ENCODE data around the gene RFTN1.

Gene RFTN1

GRCh38 chr3:16375891-16376290, 137.6 kb downstream of the RFTN1 start:
- no peak for DNase-seq

- no peak for DNase-seq
These were observed 138.6 kb downstream of the RFTN1 start for GRCh38 chr3:16374935-16375245.

GRCh38 chr3:16374047-16374934, 139.2 kb downstream of the RFTN1 start:
- DNase-seq, result peak in 2 of 5 experiments; percentile 14 to 29

DNA sequence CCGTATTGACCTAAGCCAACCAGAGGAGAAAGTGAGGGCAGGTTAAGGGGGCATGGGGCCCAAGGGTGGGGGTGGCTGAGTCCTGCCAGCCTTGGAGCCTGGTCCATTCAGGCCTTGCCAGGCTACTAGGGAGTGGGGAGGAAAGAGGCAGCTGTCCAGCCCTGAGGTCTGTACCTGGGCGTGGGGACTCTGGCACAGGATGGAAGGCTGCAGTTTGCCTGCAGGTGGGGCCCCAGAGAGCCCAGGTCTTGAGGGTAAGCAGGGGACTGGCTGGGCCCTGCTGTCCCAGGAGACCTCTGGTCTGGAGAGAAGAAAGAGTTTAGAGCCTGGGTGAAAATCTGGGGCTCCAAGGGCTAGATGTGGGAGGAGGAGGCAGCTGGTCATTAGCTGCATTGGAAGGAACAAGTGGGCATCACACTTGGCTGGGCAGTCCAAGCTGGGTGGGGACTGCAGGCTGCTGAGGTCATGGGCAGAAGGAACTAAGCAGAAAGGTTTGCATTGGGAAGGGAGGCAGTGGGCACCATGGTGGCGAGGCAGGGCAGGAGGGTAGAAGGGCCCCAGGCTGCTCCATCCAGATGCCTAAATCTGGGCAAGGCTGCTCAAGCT, 140.1 kb downstream of the RFTN1 start:
- DNase-seq, result no peak

DNA sequence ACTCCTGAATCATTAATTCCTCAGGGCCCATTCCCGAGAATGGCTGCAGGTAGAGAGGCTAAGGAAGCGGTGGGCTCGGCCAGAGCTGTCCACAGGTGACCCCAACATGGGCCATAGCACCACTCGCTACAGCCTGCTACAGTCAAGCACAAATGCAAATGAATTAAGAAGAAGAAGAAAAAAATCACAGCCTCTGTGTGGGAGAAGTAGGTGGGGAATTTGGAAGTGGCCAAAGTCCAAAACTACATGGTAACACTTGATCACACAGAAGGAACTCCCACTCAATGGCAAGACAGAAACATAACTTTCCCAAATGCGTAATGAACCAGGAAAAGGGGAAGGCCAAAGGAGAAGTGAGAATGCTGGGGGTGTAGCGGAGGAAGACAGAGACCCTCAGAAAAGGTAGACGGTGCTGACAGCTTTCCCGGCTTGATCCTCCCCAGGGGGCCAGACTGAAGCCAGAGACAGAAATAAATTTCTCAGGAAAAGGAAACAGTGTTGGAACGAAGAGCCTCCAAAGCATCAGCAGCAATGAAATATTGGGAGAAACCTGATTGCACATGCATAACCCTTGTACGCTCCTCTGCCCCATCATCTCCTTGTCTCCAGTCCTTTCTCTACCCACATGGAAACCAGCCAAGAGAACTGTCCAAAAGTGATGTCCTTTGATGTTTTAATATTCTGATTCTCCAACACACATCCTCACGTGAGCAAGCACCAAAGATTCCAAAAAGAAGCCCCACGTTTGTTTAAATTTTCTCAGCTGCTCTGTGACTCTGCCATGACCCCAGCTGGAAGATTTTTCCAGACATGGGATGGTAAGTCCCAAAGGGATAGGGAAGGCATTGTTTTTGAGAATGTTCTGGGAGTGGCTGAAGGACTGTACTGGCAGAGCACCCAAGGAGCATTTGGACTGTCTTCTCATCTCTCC, 140.9 kb downstream of the RFTN1 start:
- no peak for DNase-seq

GRCh38 chr3:16370872-16371740, 142.4 kb downstream of the RFTN1 start:
- DNase-seq, result no peak

- no peak for DNase-seq
These were observed 143.0 kb downstream of the RFTN1 start for GRCh38 chr3:16370503-16370871.

DNA sequence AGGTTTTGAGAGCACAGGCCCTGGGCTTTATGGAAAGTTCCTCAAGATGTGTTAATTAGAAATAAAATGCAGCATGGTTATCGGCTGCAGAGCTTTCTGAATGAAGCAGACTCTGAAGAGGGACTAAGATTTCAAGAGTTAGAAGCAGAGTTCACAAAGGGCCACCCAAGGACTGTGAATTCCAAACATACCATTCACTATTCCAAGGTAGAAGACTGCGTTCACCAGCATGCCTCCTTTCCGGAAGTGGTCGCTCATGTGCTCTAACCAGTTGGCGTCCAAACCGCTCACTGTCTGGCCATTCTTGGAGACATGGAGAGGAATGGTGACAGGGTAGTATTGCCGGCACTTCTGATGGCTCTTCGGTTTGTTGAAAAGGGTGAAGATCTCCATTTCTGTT, 143.6 kb downstream of the RFTN1 start:
- DNase-seq, result no peak

GRCh38 chr3:16369276-16369675, 144.2 kb downstream of the RFTN1 start:
- DNase-seq, result no peak

- DNase-seq, result no peak
These were observed 146.9 kb downstream of the RFTN1 start for GRCh38 chr3:16366581-16366980.

DNA sequence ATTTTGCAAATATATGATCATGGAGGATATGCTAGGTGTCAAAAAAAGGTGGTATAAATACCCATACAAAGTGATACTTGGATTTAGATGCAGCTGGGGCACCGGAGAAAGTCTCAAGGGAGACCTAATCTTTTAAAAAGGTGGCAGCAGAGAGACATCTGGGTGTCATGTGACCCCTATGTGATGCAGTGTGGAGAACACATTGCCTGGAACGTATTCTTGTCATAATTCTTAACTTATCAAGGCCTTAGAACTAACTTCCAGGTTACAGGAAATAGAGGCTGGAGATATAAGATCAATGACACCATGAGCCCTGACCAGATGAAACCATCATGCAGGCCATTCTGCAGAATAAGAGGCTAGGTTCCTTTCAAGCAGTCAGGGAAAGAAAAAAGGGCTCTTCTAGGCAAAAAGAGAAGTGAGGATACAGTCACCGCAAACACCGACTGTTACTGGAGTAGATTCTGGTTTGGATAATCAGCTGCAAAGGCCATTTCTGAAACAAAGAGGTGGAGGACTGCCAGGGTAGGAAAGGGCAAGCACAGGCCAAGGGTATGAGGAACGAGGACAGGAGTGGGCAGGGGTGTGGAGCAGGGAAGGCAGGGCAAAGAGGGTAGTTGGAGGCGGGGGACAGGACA, 147.9 kb downstream of the RFTN1 start:
- DNase-seq, result no peak

DNA sequence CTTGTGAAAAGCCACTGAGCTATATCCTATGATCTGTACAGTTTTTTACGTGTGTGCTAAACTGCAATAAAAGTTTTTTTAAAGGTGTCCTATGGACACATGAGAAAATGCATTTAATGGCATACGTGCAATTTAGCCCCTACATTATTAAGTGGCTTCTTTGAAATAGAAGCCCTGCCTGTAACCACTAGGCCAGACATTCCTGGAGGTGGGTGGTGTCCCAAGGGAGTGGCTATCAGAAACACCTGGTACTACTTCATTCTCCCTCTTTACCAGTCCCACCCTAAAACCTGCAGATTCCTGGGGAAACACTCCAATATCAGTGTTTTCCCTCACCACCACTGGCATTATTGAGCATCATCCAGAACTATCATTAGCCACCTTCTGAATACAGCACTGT, 148.5 kb downstream of the RFTN1 start:
- no peak for DNase-seq

- no peak for DNase-seq
These were observed 149.2 kb downstream of the RFTN1 start for GRCh38 chr3:16364323-16364722.

DNA sequence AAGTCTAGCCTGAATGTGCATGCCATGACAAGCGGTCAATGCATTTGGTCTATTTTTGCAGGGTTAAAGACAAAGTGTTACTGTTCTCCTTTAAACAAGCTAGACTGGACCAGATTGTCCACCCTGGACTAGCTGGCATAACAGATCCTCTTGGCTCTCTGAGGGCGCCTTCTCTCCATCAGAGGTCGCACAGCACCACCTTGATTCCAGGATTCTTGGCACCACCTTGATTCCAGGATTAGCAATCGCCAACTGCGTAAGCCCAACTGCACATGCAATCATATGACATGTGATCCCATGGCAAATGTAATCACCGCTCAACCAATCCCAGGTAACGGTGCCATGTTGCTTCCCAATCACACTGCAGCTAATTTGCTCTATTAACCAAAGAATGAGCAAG, 149.9 kb downstream of the RFTN1 start:
- no peak for DNase-seq

DNA sequence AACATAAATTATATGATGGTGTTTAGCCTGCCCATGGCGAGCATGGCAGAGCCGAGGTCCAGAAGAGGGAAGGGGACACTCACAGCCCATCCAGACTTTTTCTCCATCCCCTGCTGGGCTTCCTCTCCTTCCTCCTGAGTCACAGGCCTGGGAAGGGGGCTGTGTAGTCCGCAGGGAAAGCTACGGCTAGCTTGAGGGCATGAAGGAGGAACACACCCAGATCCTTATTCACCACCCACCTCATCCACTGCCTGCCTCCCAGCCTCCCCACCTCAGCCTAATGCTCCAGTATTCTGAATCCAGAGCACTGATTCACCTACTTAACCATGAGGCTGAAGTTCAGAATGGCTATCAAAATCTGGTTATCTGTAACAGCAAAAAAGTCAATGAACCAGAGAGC, 150.7 kb downstream of the RFTN1 start:
- no peak for DNase-seq

- no peak for DNase-seq
These were observed 152.4 kb downstream of the RFTN1 start for GRCh38 chr3:16361087-16361486.

DNA sequence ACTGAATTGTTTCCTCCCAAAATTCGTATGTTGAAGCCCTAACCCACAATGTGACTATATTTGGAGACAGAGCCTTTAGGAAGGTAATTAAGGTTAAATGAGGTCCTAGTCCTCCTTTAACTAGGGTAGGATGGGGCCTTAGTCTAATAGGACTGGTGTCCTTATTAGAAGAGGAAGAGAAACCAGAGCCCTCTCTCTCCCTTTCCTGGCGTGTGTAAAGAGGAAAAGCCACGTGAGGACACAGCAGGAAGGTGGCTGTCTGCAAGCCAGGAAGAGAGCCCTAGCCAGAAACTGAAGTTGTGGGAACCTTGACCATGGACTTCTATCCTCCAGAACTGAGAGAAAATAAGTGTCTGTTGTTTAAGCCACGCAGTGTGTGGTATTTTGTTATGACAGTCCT, 154.2 kb downstream of the RFTN1 start:
- DNase-seq, result no peak

- DNase-seq, result no peak
These were observed 155.2 kb downstream of the RFTN1 start for GRCh38 chr3:16358336-16358735.

- DNase-seq, result no peak
These were observed 156.0 kb downstream of the RFTN1 start for GRCh38 chr3:16357186-16358121.

DNA sequence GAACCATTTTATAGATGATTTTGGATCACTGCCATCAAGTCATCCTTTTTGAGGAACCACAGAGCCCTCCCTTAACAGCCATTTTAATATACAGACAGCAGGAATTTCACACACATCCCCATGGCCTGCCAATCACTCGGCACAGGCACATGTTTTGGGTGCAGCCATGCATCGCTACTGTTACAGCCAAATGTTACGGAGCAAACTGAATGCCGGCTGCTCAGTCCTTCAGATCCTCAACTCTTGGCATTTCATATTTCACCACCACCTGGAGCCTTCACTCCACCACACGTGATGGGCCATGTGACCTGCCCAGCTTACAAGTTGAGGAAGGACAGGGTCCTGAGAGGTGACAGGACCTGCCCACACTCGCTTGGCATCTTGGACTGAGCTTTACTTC, 157.7 kb downstream of the RFTN1 start:
- no peak for DNase-seq

DNA sequence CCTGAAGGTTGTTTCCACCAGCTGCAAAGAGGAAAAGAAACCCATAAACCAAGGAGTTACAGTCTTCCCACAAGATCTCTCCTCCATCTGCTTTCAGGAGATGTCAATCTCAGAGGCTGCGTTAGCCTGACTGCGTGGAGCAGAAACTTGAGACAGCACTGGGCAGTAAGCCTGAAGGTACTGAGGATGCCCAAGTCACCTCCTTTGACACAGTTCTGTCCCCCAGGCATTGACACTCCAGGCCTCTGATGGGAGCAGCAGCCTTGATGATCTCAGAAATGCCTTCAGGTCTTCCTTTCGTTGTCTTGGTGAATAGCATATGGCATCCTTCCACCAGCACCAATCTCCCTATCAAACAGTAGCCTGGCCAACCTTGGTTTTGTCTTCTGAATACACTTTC, 159.2 kb downstream of the RFTN1 start:
- no peak for DNase-seq

Data from T-helper 2 cell (primary cell).